ENCODE data around the gene SERPINA5. TPM values are rescaled to one million over a fixed set of nuclear protein-coding genes. Genes with fewer than 3 reads are reported as not detected.

Gene SERPINA5
- total RNA-seq, 3 donors from 2014 or later (not counting 1 experiment from before 2014, with no cell fraction given): not detected

GRCh38 chr14:94598506-94598815 lies 17.2 kb downstream of the SERPINA5 start:
- Histone ChIP-seq H3K27ac (ENCODE audit: low read length) (no peak overlapping the region), H3K9me3 (ENCODE audit: control insufficient read depth, insufficient read depth, low read length) (no peaks in the 10 kb centered on the region), H3K27me3 (ENCODE audit: control insufficient read depth, insufficient read depth, low read length) (no peaks in the 10 kb centered on the region), H3K4me3 (ENCODE audit: low read length) (no peak overlapping the region), H3K36me3 (ENCODE audit: control insufficient read depth, insufficient read depth, low read length) (no peaks in the 10 kb centered on the region), H3K4me1 (ENCODE audit: control insufficient read depth, insufficient read depth, low read length) (no peaks in the 10 kb centered on the region)
- no peak overlapping the region for H3K27ac Mint-ChIP-seq
- intact Hi-C loops (cut with micrococcal nuclease): no loop called here
- ATAC-seq: no peak
- no peaks in the 10 kb centered on the region for H3K36me3 Mint-ChIP-seq
- no peaks in the 10 kb centered on the region for H3K9me3 Mint-ChIP-seq
- H3K4me3 Mint-ChIP-seq: no peak overlapping the region
- WGBS (ENCODE audit: insufficient coverage): 73% methylated on average over 7 of the region's 7 CpGs
- no peak for DNase-seq
- H3K4me1 Mint-ChIP-seq: no peaks in the 10 kb centered on the region
- TF ChIP-seq CTCF (IDR thresholded peaks at IDR 0.05): no peak
- H3K27me3 Mint-ChIP-seq (ENCODE audit: low read depth in 2 of 2): peaks cover 0 to 6% of the 10 kb centered on the region in 2 donors

DNA sequence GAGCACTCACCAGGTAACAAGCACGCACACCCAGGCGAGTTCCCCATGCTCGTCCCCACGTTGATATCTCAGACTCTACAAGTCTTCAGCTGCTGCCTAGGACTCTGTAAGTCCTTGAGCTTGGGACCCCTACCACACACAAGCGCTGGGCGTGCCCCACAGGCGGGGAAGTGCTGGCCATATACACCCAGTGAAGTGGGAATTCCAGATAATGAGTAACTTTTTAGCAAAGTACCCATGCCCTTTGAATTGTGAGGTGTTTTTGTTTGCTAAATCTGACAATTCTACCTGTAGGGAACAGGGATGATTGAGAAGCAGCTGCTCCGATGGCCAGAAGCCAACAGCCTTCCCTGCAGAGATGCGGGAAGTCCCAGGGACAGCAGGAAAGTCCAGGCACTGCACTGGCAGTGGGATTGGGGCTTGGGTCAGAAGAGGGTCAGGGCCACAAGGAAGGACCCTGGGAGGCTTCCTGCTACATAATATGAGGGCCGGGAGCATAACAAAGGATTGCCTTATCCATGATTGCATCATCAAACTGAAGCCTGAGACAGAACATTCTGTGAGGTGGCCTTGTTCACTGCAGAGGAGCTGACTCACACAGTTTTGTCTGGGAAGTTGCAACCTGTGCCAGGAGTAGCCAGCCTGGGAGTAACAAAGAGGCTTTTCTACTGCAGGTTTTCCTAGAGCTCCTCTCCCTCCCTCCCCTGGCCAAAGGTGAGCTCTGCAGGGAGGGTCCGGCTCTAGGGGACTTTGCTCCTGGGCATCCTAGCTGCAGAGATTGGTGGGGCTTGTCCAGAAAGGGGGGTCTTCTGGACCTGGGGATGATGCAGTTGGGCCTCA lies 17.8 kb downstream of the SERPINA5 start:
- 77% methylated on average over 11 of the region's 11 CpGs for WGBS (ENCODE audit: insufficient coverage)
- H3K27ac Mint-ChIP-seq: no peak overlapping the region
- no peaks in the 10 kb centered on the region for H3K4me1 Mint-ChIP-seq
- H3K27ac ChIP-seq (ENCODE audit: low read length): no peak overlapping the region
- H3K4me3 ChIP-seq (ENCODE audit: low read length): no peak overlapping the region
- DNase-seq: no peak
- H3K4me1 ChIP-seq (ENCODE audit: control insufficient read depth, insufficient read depth, low read length): no peaks in the 10 kb centered on the region
- no peaks in the 10 kb centered on the region for H3K9me3 Mint-ChIP-seq
- H3K9me3 ChIP-seq (ENCODE audit: control insufficient read depth, insufficient read depth, low read length): no peaks in the 10 kb centered on the region
- intact Hi-C loops (cut with micrococcal nuclease): no loop called here
- H3K27me3 Mint-ChIP-seq (ENCODE audit: low read depth in 2 of 2): peaks cover 0 to 6% of the 10 kb centered on the region in 2 donors
- no peak overlapping the region for H3K4me3 Mint-ChIP-seq
- H3K36me3 ChIP-seq (ENCODE audit: control insufficient read depth, insufficient read depth, low read length): no peaks in the 10 kb centered on the region
- TF ChIP-seq CTCF (IDR thresholded peaks at IDR 0.05): no peak
- ATAC-seq: no peak
- no peaks in the 10 kb centered on the region for H3K36me3 Mint-ChIP-seq
- no peaks in the 10 kb centered on the region for H3K27me3 ChIP-seq (ENCODE audit: control insufficient read depth, insufficient read depth, low read length)

GRCh38 chr14:94599656-94600004 lies 18.4 kb downstream of the SERPINA5 start:
- no peak for TF ChIP-seq CTCF (IDR thresholded peaks at IDR 0.05)
- DNase-seq (no peak), ATAC-seq (no peak)
- Histone ChIP-seq H3K4me1 (ENCODE audit: control insufficient read depth, insufficient read depth, low read length) (no peaks in the 10 kb centered on the region), H3K4me3 (ENCODE audit: low read length) (no peak overlapping the region), H3K27me3 (ENCODE audit: control insufficient read depth, insufficient read depth, low read length) (no peaks in the 10 kb centered on the region), H3K36me3 (ENCODE audit: control insufficient read depth, insufficient read depth, low read length) (no peaks in the 10 kb centered on the region), H3K27ac (ENCODE audit: low read length) (no peak overlapping the region), H3K9me3 (ENCODE audit: control insufficient read depth, insufficient read depth, low read length) (no peaks in the 10 kb centered on the region)
- Mint-ChIP-seq H3K4me3 (no peak overlapping the region), H3K36me3 (no peaks in the 10 kb centered on the region), H3K27me3 (ENCODE audit: low read depth in 2 of 2) (peaks cover 0 to 6% of the 10 kb centered on the region in 2 donors), H3K27ac (no peak overlapping the region), H3K9me3 (no peaks in the 10 kb centered on the region), H3K4me1 (no peaks in the 10 kb centered on the region)
- intact Hi-C loops (cut with micrococcal nuclease): no loop called here
- 30% methylated on average over 3 of the region's 3 CpGs for WGBS (ENCODE audit: insufficient coverage)

DNA sequence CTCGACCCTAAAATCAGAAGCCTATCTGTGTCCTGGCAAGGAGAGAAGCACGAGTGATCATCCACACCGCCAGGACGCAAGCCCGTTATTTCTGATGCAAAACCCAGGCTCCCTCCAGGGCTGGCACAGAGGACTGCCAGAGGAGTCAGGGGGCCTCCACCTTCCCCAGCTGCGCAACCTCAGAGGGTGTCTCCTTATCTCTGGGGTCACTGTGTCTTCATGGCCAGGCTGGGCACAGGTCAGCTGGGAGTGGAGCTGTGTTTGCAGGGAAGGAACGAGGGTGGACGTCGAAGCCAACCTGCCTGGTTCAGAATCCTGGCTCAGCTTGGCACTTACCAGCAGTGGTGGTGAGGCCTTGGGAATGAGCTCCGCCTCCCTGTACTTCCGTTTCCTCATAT lies 18.9 kb downstream of the SERPINA5 start:
- Mint-ChIP-seq H3K36me3 (no peaks in the 10 kb centered on the region), H3K4me1 (no peaks in the 10 kb centered on the region), H3K27ac (no peak overlapping the region), H3K4me3 (no peak overlapping the region), H3K27me3 (ENCODE audit: low read depth in 2 of 2) (peaks cover 1 to 6% of the 10 kb centered on the region in 2 donors), H3K9me3 (no peaks in the 10 kb centered on the region)
- no peaks in the 10 kb centered on the region for H3K9me3 ChIP-seq (ENCODE audit: control insufficient read depth, insufficient read depth, low read length)
- intact Hi-C loops (cut with micrococcal nuclease): no loop called here
- H3K4me1 ChIP-seq (ENCODE audit: control insufficient read depth, insufficient read depth, low read length): no peaks in the 10 kb centered on the region
- no peaks in the 10 kb centered on the region for H3K36me3 ChIP-seq (ENCODE audit: control insufficient read depth, insufficient read depth, low read length)
- DNase-seq (no peak), ATAC-seq (no peak)
- no peak for TF ChIP-seq CTCF (IDR thresholded peaks at IDR 0.05)
- 84% methylated on average over 11 of the region's 11 CpGs for WGBS (ENCODE audit: insufficient coverage)
- H3K4me3 ChIP-seq (ENCODE audit: low read length): no peak overlapping the region
- H3K27me3 ChIP-seq (ENCODE audit: control insufficient read depth, insufficient read depth, low read length): no peaks in the 10 kb centered on the region
- no peak overlapping the region for H3K27ac ChIP-seq (ENCODE audit: low read length)

Data from natural killer cell (primary cell).